ENCODE data around the gene ACIN1.

Gene ACIN1

DNA sequence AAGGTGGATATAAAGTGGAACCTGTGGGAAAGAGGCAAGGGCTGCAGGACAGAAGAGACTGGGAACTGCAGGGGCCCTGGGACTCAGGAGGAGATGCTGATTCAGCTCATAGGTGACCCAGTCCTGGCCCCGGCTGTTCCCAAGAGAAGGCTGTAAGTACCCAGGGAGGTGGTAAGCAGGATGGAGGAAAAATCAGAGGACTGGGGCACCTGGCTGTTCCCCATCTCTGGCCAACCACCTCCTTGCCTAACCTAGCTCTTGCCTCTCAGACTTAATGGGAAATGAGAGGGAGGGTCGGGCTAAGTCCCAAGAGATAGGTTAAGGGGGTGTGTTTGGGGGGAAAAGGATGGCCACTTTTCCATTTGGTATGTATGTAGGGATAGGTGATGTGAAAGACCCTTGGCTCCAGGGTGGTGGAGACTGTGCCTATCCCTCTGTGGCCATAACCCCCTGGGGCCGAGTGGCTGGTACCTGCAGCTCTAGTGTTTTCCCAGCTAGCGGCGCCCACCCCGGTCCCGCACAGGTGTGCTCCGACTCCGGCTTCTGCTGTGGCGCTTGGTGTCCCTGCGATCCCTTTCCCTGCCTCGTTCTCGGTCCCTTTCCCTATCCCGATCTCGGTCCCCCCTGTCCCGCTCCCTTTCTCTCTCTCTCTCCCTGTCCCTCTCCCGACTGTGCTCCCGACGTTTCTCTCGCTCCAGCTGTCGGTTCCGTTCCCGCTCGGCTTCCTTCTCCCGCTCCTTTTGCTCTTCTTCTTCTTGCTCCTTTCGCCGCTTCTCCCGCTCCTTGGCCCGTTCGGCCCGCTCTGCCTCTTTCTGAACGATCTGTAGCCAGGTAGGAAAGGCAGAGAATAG, 36.1 kb downstream of the ACIN1 start:
- ATAC-seq (no peak), DNase-seq (no peak)

DNA sequence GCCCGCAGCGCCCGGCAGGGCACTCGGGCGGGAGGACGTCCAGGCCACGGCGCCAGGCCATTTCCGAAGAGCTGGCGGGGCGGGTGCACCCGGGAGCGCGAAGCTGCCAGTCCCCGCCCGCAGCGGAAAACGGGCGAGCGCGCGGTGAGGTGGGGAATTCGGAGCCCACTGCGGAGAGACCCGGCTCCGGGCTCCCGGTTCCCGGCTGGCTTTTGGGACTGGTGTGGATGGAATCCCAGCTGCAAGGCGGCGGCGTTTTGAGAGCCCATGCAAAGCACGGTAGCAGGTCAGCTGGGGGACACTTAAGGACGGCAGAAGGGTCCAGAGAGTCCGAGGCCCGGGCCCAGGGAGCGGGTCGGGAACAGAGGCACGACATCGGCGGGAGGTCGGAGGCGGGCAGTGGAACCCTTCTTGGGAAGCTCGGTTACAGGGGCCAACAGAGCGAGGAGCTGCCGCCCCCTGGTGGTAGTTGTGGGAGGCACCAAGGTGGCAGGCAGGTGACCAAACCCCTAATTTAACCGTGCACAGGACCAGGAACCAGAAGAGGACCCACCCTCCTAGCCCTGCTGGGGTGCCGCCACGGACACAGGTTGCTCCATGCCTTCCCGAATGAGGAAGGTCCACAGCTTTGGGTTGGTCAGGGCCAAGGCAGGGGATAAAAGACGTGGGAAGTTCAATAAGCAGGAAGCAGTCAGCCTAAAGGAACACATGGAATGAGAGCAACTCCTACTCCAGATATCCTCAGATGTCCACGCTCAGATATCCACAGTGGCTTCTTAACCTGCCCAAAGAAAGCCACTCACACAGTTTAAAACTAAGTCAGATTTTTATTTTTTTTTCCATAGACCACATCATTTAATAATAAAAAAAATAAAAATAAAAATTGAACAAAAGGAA, 36.9 kb downstream of the ACIN1 start:
- DNase-seq (peak; percentile 92), ATAC-seq (peak; percentile 74)

DNA sequence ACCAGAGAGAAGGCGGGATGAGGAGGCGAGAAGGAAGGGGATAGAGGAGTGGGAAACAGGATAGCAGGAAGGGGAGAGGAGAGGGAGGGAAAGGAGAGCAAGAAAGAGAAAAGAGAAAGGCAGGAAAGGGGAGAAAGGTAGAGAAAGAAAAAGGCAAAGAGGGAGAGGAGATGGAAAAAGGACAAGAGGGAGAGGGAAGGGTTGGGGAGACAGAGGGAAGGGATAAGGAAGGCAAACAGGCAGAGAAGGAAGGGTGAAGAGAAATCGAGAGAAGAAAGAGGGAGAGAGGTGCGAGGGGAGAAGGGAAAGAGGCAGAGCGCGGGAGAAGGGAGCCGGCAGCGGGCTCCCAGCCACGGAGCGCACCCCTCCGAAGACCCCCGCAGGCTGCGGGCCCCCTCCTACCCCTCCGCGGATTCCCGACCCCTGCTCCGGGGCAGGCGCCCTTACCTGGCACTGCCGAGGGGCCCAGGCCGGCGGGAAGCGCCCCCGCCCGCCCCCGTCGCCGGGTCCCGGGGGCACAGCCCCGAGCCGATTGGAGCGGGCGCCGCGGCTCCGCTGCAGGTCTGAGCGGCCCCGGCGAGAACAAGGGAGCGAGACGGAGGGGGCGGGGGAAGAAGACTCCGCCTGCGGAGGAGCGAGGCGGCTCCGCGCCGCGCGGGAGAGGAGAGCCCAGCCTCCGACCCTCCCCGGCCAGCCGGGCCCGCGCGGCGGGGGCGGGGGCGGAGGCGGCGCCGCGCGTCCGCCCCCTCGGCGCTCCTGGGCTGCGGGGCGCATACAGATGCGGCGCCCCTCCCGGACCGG, 37.8 kb downstream of the ACIN1 start, which contains the start of gene CDH24:
TSS of gene CDH24 (minus strand) at position 565 of the 801 bp plus-strand sequence. CDS start 1,787 bp downstream, outside the sequence.
- ATAC-seq (peak; percentile 71), DNase-seq (peak; percentile 77)

DNA sequence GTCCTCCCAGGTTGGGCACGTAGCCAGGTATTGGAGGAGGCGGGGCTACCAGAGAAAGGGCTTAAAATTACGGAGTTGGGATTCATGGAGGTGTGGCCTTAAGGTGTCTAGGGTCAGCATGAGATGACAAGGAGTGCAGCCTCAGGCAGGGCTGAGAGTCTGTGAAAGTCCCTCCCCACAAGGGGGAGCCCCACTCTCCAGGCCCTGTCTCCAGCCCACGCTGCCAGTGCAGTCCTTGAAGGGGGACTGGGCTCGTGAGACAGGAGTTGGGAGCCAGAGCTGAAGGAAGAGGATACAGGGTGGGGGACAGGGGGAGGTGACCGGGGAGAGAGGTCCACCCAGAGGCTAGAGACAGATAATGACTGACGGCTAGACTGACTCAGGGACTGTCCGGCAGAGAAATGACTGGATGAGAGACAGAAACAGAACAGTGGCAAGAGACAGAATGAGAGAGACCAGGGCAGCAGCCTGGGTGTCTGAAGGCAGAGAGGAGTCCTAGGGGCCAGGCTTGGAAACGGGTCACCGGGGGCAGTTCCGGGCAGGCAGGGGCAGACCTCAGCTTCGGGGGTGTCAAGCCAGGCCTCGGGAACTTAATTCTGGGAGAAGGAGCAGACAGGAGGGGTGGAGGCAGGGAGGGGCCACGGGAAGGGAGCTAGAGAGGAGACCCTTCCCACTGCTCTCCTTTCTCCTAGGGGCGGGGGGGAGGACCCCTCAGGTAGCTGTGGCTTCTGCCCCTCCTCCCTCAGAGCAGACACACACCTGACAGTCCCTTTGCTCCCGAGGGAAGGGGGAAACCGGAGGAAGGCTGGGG, 38.6 kb downstream of the ACIN1 start:
- ATAC-seq: peak; percentile 75
- DNase-seq: peak; percentile 77

DNA sequence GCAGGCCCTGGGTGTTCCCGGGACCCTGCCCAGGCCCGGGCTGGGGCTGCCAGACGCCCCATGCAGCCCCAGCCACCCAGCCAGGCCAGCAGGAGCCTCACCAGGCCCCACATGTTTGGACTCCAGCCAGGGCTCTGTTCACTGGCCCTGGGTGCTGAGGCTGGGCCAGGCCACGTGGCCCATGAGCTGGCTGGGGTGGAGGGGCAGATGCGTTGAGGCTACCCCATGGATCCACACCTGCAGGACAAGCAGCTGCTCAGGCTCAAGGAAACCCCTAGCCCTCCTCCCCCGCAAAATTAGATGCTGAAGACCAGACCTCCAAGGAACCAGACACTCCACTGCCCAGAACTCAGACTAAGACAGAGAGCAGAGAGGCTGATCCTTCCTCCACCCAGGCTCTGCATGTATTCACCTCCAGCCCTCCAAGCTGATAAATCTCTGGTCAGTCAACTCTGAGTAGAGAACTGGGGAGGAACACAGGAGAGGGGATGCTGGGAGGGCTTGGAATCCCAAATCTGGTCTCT, 39.3 kb downstream of the ACIN1 start:
- DNase-seq: no peak
- ATAC-seq: no peak

DNA sequence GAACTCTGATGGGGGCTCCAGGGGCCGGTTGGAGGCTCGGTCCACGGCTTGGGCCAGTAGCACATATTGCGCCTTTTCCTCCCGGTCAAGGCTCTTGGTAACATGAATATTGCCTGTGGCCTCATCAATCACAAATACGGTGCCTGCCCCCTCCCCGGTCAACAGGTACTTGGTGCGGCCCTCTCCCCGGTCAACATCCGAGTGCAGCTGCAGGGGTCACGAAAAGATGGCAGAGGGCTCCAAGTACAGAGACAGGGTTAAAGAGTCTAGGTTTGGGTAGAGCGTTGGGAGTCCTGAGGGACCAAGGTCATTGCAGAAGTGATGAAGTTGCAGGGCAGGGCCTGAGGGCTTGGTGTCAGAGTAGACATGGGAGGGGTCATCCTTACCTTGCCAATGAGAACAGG, 39.8 kb downstream of the ACIN1 start:
- ATAC-seq (no peak), DNase-seq (no peak)

DNA sequence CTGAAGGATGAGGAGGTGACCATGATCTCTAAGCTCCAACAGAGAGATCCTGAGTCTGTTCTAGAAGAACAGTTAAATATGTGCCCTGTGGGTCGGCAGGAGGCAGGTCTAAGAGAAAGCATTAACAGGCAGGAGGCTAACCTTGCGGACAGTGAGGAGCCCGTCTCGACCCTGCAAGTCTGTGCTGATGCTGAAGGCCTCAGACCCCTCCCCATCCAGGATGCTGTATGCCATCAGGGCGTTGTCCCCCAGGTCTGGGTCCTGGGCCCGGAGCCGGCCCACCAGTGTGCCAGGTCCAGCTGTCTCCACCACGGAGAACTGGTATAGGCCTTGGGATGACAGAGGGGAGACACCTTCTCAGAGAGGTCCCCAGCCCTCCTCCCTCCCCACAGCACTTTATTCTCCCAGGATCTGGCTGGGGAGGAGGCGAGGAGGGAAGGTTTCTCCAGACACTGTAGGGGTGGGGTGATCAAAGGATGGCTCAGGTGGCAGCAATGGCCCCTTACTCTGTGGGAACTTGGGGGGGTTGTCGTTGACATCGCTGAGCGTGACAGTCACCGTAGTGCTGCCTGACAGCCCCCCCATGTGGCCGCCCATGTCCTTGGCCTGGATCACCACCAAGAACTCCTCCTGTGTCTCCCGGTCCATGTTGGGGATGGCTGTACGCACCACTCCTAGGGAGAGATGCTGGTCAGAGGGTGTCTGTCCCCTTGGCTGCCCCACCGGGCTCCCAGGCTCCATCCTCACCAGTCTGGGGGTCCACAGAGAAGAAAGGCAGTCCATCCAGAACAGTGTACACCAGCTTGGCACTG, 40.7 kb downstream of the ACIN1 start:
- DNase-seq (peak; percentile 60), ATAC-seq (no peak)

DNA sequence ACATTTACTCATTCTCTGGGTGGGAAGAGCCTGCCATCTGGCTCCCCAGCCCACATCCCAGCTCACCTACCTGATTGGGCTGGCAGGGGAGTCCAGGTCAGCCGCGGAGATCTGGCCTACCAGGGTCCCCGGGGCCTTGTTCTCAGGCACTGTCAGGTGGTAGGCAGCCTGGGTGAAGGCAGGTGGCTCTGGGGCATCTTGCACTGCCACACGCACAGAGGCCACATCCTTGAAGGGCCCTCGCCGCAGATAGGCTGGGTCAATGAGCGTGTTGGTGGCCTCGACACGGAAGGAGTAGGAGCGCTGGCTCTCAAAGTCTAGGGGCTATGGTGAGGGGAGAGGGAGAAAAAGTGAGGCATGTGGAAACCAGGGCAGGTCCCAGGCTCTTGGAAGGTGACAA, 41.5 kb downstream of the ACIN1 start:
- DNase-seq: no peak
- no peak for ATAC-seq

DNA sequence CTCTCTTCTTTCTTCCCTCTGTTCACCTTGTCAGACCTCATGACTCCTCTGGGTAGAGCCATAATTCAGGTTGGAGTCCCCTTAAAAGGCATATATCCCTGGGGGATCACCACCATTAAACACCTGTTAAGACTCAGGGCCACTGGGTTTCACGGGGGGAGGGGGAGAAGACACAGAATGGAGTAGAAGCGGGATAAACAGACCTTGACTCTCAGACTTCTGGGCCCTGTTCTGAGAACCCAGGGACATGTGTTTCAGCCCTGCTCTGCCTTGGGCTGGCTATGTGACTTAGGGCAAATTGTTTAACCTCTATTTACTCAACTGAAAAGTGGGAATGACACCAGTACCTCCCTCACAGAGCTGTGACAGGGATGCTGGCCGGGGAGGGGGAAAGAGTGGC, 42.3 kb downstream of the ACIN1 start:
- DNase-seq (no peak), ATAC-seq (no peak)

DNA sequence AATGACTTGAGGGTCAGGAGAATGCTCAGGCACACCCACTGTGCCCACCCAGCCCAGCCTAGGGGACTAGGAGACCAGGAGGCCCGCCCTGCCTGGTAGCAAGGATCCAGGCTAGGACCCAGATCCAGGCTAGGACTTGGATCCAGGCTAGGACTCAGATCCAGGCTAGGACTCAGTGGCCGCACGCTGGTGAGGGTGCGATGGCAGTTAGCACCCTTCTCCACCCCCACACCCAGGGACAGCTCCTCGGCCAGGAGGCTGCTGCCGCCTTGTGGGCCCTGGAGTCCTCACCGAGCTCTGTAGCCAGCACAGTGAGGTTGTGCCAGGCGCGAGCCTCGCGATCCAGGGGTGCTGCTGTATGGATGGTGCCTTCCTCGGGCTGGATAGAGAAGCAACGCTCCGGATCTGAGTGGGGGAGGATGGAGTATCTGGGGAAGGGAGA, 42.7 kb downstream of the ACIN1 start:
- no peak for DNase-seq
- ATAC-seq: no peak

DNA sequence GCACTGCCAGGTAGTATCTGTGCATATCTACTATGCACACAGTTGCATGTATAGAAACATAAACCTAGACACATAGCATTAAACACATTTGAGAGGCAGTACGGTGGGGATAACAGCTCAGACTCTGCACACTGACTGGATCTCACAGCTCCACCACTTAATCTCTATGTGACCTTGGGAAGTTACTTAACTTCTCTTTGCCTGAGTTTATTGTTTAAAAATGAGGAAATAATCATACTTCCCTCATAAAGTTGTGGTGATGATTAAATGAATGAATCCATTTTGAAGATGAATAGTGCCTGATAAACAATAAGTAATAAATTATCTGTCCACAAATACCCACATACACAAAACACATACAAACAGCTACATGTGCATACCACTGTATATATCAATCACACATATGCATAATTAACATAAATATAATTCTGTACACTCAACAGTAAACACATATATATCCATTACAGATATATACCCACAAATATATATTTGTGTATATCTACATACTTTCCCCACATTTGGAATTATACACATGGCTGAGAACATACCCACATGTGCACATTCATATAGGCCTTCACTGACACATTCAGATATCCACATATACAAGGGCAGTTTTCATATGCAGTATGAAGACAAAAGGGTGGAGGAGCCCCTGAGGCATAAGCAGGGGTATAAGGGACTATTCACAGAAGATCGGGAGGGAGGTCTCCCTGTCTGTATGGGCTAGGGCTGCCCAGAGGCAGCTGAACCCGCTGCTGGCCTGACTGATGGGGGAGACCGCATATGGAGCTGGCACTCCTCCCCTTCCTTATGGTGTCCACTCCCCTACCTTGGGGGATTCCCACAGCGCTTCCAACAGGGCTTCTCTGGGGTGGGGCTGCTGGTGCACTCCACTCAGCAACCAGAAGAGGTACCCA, 43.5 kb downstream of the ACIN1 start:
- ATAC-seq (no peak), DNase-seq (no peak)

DNA sequence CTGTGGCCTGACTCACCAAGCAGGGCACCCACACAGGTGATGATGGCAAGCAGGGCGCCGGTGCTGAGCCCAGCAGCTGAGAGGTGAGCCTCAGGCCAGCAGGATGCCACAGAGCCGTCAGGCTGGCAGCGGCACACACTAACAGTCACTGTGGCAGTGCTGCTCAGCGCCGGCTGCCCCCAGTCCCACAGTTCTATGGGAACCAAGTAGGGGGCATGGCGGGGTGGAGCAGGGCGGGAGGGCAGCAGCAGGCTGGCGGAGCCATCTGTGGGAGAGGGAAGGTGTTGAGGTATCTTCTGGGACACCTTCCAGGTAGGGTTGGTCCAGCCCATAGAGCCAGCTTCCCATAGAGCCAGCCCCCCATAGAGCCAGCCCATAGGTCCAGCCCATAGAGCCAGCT, 45.9 kb downstream of the ACIN1 start:
- ATAC-seq (no peak), DNase-seq (no peak)

DNA sequence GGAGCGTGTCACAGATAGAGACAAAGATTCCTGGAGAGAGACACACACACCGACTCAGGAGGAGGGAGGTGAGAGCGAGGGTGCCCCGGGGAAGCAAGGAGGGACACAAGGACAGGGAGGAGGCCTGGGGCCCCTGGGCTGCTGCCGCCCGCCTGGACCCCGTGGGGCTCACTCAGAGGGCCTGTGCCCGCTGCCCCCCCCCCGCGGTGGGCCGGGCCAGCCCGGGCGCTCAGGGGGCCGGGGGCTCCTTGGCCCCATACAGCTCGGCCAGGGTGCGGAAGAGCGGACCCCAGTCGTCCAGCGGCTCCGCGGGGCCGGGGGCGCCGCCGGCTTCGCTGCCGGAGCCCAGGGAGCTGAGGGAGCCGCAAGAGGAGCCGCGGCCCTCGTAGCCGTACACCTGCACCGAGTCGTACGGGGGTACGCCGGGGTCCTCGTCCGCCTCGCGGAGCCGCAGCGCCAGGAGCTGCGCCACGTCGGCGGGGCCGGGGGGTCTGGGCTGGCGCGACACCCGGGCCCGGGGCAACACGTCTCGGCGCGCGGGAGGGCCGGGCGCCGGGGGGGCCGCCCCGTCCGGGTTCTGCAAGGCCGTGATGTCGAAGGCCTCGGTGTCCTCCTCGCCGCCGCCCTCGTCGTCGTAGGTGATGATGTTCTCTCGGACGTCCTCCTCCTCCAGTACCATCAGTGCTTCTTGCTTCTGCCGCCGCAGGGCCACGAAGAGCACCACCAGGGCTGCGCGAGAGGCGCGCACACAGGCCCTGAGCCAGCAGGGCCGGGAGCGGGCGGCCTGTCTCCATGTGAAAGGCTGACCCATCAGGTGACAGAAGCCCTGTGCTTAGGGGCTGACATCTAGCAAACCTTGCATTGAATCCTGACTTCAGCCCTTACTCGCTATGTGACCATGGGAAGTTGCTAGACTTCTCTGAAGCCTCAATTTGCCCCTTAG, 46.9 kb downstream of the ACIN1 start:
- ATAC-seq (no peak), DNase-seq (no peak)

DNA sequence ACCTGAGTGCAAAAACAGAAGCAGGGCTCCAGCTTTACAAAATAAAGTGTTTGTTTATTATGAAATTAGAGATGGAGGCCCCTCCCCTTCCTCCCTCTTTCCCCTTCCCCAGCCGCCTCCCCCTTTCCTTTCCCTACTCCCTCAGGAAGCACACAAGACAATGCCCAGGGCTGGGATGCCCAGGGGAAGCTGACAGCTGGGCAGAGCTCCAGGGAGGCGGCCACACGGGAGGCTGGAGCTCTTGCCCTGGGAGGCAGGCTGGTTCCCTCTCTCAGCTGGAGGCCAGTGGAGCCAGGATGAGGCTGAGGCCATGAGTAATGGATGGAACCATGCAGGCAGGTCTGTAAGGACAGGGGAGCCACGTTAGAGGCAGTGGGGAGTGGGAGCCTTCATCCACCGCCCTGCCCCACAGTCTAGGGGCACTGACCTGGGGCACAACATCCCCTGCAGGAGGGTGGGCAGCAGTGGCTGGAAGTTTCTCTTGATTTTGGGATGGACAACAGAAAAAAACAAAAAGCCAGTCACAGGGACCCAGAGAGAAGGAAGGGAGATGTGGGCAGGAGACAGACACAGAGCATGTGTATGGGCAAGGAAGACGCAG, 47.8 kb downstream of the ACIN1 start:
- no peak for ATAC-seq

DNA sequence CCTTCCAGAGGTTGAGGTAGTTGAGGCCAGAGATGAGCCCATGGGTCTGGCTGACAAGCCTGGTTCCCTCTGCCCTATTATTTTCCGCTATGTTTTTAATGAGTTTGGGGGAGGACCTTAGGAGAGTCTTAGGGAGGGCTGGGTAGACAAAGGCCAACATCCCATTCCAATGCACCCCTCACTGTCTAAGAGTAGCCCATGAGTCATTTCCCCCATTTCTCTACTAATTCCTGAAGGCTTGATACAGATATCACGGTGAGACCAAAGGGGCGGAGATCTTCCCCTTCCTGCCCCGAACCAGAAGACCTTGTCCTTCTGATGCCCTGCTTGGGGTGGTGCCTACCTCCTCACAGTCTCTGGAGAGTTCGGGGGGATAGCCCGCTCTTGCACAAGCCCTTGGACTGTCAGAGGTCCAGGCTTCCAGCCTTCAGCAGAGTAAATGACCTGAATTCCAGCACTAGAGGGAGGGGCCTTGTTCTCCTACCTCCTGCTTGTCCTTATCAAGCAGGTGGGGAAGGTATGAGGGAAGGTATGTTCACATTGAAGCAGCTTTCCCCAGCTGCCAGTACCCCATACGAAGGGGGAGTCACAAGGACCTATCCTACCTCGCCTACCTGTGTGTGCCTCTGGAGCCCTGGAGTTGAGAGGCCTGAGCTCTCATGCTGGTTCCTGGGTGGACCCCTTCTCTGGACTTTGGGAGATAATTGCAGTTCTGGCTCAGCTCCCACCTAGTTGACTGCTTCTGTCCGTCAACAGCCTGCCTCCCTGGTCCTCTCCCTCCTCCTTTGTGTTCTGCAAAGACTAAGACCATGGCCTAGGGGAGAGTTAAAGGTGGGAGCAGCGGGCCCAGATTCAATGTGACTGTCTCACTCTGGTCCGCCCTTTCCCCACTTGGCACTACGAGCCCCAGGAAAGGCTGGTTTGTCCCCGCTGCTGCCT, 49.2 kb downstream of the ACIN1 start:
- DNase-seq (no peak), ATAC-seq (no peak)

More for the DNA sequence above, 47.8 kb downstream of the ACIN1 start:
- no peak for DNase-seq

DNA sequence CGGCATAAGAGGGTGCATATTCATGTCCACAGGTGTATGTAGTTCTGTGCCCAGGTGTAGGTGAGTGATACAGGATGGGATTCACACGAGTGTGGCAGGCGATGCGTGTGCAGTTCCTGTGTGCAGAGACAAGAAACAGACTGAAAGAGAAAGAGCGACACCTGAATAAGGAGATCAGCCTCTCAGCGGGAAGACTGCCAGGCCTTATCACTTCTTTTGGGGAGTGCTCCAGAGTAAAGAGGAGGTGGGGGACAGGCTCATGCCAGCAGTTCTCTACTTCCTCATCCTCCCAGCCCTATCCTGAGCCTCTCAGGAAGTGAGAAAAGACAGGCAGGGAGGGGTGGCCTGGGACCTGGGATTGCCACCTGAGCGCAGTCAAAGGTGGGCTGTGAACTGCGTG, 50.1 kb downstream of the ACIN1 start:
- no peak for ATAC-seq
- DNase-seq: no peak
